DOHH2 (cell line): ENCODE measurements around the gene CDKN1B.

Experiments
- H3F3A ChIP-seq: fragments of 200-600 bp; sonication (generic), shearing (Covaris generic); 2 replicates; pipeline ENCODE4 v1.6.0; 2016; ENCODE audit warnings: antibody characterized with exemption, mild to moderate bottlenecking; ENCODE audit not compliant: control insufficient read depth, insufficient read depth
- H3K27ac ChIP-seq: fragments of 200-600 bp; sonication (generic); 2 replicates; pipeline ENCODE4 v1.5.1; 2014; ENCODE audit warnings: low read depth, mild to moderate bottlenecking, low read length, moderate library complexity
- H3K27me3 ChIP-seq: fragments of 200-600 bp; sonication (generic); 2 replicates; pipeline ENCODE4 v1.6.1; 2014; ENCODE audit warnings: mild to moderate bottlenecking, low read length, mixed read lengths; ENCODE audit not compliant: control insufficient read depth
- H3K36me3 ChIP-seq: fragments of 200-600 bp; sonication (generic); 2 replicates; pipeline ENCODE4 v1.6.1; 2014; ENCODE audit warnings: mild to moderate bottlenecking, low read length, moderate library complexity, mixed read lengths; ENCODE audit not compliant: control insufficient read depth
- H3K4me1 ChIP-seq: fragments of 200-600 bp; sonication (generic); 2 replicates; pipeline ENCODE4 v1.6.1; 2014; ENCODE audit warnings: mild to moderate bottlenecking, low read length, mixed read lengths; ENCODE audit not compliant: control insufficient read depth
- H3K4me2 ChIP-seq: fragments of 200-600 bp; sonication (generic); 2 replicates; pipeline ENCODE4 v1.6.0; 2014; ENCODE audit warnings: mild to moderate bottlenecking, low read length, moderate library complexity
- H3K4me3 ChIP-seq: fragments of 200-600 bp; sonication (generic); 2 replicates; pipeline ENCODE4 v1.5.1; 2014; ENCODE audit warnings: mild to moderate bottlenecking, low read length, mixed read lengths
- H3K79me2 ChIP-seq: fragments of 200-600 bp; sonication (generic); 2 replicates; pipeline ENCODE4 v1.6.1; 2014; ENCODE audit warnings: mild to moderate bottlenecking, low read length, mixed read lengths; ENCODE audit not compliant: control insufficient read depth
- H3K9me2 ChIP-seq: fragments of 200-600 bp; sonication (generic); replicated peaks from 2 replicates; pipeline ENCODE4 v1.6.1; 2014; ENCODE audit warnings: mild to moderate bottlenecking, low read length, mixed read lengths; ENCODE audit not compliant: control insufficient read depth
- H3K9me3 ChIP-seq: fragments of 200-600 bp; sonication (generic); 2 replicates; pipeline ENCODE4 v1.6.1; 2014; ENCODE audit warnings: antibody characterized with exemption, low read length, mixed read lengths; ENCODE audit not compliant: control insufficient read depth, insufficient read depth
- H4K20me1 ChIP-seq: fragments of 200-600 bp; sonication (generic); 2 replicates; pipeline ENCODE4 v1.6.0; 2014; ENCODE audit warnings: low read depth, mild to moderate bottlenecking, antibody characterized with exemption, low read length, moderate library complexity; ENCODE audit not compliant: control insufficient read depth, insufficient read depth
- CTCF ChIP-seq: fragments of 200-600 bp; sonication (generic); IDR thresholded peaks from one replicate; pipeline ENCODE4 v1.5.1; 2014; ENCODE audit warnings: antibody characterized with exemption, mild to moderate bottlenecking, low read depth, low read length; ENCODE audit not compliant: poor library complexity, severe bottlenecking
- EZH2phosphoT487 ChIP-seq: fragments of 200-600 bp; sonication (generic); IDR thresholded peaks from 2 replicates; pipeline ENCODE4 v1.6.1; 2017; ENCODE audit warnings: borderline replicate concordance, mild to moderate bottlenecking, antibody characterized with exemption, low read length, moderate library complexity, mixed read lengths

The CDKN1B gene

DNA sequence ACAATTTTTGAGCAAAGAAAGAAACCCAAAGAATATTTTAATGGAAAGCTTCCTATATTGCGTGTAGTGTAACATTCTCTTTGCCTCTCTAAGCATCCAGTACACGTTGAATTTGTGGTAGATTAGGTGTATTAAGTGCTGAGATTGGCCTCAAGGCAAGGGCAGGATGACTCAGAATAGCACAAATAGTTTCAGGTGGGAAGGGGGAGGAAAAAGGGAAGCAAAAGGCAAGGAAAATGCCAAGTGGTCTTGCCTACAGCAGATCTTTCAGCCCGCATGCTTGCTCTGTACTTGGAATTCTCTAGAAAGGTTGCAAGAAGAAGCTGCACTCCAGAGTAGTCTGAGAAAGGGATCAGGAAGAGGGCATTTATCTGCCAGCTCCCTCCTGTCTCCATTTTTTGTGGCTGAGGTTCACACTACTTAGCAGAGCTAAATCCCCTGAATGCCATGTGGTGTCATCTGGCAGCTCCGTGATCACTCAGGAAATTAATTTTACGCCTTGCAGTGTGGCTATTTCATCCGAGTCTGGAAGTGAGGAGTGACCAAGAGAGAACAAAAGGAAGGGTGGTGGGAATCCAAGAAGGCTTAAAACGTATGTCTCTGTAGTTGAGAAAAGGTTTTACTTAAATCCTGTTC lies 28.5 kb downstream of the CDKN1B start:
- H3K27ac ChIP-seq: no peak overlapping the region
- peaks cover 10% of the 10 kb centered on the region for H3K79me2 ChIP-seq
- no peak for TF ChIP-seq EZH2phosphoT487
- TF ChIP-seq CTCF: no peak
- no peaks in the 10 kb centered on the region for H3F3A ChIP-seq
- no peaks in the 10 kb centered on the region for H3K9me2 ChIP-seq
- H3K4me3 ChIP-seq: no peak overlapping the region
- no peaks in the 10 kb centered on the region for H4K20me1 ChIP-seq
- H3K4me1 ChIP-seq: no peaks in the 10 kb centered on the region
- H3K4me2 ChIP-seq: no peak overlapping the region
- H3K36me3 ChIP-seq: peaks cover 17% of the 10 kb centered on the region
- no peaks in the 10 kb centered on the region for H3K27me3 ChIP-seq
- H3K9me3 ChIP-seq: no peaks in the 10 kb centered on the region

- TF ChIP-seq CTCF (no peak), EZH2phosphoT487 (no peak)
- no peaks in the 10 kb centered on the region for H3F3A ChIP-seq
- H3K79me2 ChIP-seq: peaks cover 6% of the 10 kb centered on the region; the same call in 1 of the 2 replicates
- H3K27me3 ChIP-seq: no peaks in the 10 kb centered on the region
- H3K36me3 ChIP-seq: peaks cover 22% of the 10 kb centered on the region
- H3K4me2 ChIP-seq: no peak overlapping the region
- no peaks in the 10 kb centered on the region for H4K20me1 ChIP-seq
- no peaks in the 10 kb centered on the region for H3K9me2 ChIP-seq
- H3K4me3 ChIP-seq: no peak overlapping the region
- H3K4me1 ChIP-seq: no peaks in the 10 kb centered on the region
- H3K9me3 ChIP-seq: no peaks in the 10 kb centered on the region
- no peak overlapping the region for H3K27ac ChIP-seq
Observed at GRCh38 chr12:12747278-12747677, 30.1 kb downstream of the CDKN1B start.

DNA sequence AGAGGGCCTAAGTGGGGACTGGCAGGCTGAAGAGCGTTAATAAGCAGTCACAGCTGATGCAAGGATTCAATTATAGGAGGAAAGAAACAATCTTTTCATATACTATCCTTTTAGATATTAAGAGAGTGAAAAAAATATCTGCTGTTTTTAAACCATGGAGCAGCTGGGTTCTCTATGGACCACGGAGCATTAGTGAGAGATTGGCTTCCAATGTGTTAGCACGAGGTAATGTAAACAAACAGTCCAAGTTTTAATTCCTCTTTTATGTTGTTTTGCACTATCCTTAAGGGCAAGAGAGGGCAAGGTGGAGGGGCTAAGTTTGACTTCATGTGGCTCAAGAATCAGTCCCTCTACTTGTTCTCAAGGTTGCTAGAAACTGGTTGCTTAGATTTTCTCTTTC lies 30.9 kb downstream of the CDKN1B start:
- Histone ChIP-seq H3K36me3 (peaks cover 19% of the 10 kb centered on the region), H3K27ac (no peak overlapping the region), H3K9me2 (no peaks in the 10 kb centered on the region), H3K27me3 (no peaks in the 10 kb centered on the region), H4K20me1 (no peaks in the 10 kb centered on the region), H3K4me1 (no peaks in the 10 kb centered on the region), H3K4me3 (no peak overlapping the region), H3K79me2 (peaks cover 6% of the 10 kb centered on the region; the same call in 1 of the 2 replicates), H3K9me3 (no peaks in the 10 kb centered on the region), H3F3A (no peaks in the 10 kb centered on the region), H3K4me2 (no peak overlapping the region)
- TF ChIP-seq EZH2phosphoT487 (no peak), CTCF (no peak)
